IMR-90 (cell line): ENCODE results near the gene RAPGEF5. TPM values are rescaled to one million over a fixed set of nuclear protein-coding genes. Genes with fewer than 3 reads are reported as not detected.

Experiments
- ATAC-seq: fragments of 200-7000 bp; cut with Tn5 transposase; 2 replicates; pipeline ENCODE4 v1.9.1; 2020; ENCODE audit warnings: low read depth, mild to moderate bottlenecking, moderate library complexity
- BruUV-seq: library from RNA; stranded (reverse); fragments of 400-500 nt; replicated peaks from 2 replicates; lab custom pipeline; 2021; lab: Mats Ljungman, UMichigan
- CTCF ChIA-PET: fragments of 300-600 bp; formaldehyde crosslinking; extraction: SDS; loops from one replicate; lab custom pipeline; 2021; ENCODE audit warnings: antibody characterized with exemption; lab: Yijun Ruan, JAX
- POLR2A ChIA-PET: fragments of 300-600 bp; sonication (Branson Sonifier 250); formaldehyde crosslinking; loops from one replicate; lab custom pipeline; 2022; ENCODE audit warnings: antibody characterized with exemption; ENCODE audit not compliant: unreplicated experiment; lab: Charles Lee
- DNase-seq: peaks from one replicate; pipeline ENCODE4 v3.0.0; 2013
- H2AFZ ChIP-seq: replicated peaks from 2 replicates; pipeline ENCODE3; 2013; ENCODE audit warnings: low read length, mild to moderate bottlenecking; ENCODE audit not compliant: poor library complexity
- H2AK5ac ChIP-seq: 2 replicates; pipeline ENCODE4 v1.6.1; 2013; ENCODE audit warnings: low read depth, low read length, inconsistent platforms
- H2AK9ac ChIP-seq: replicated peaks from 2 replicates; pipeline ENCODE3; 2013; ENCODE audit warnings: mild to moderate bottlenecking, low read depth, low read length, moderate library complexity; ENCODE audit not compliant: poor library complexity
- H2BK120ac ChIP-seq: 2 replicates; pipeline ENCODE4 v1.6.1; 2013; ENCODE audit warnings: low read depth, low read length, inconsistent platforms
- H2BK15ac ChIP-seq: 3 replicates; pipeline ENCODE4 v1.6.1; 2013; ENCODE audit warnings: low read depth, low read length, inconsistent platforms
- H2BK20ac ChIP-seq: 2 replicates; pipeline ENCODE4 v1.6.1; 2013; ENCODE audit warnings: low read depth, mild to moderate bottlenecking, inconsistent platforms, low read length, moderate library complexity
- H2BK5ac ChIP-seq: 2 replicates; pipeline ENCODE4 v1.6.1; 2013; ENCODE audit warnings: mild to moderate bottlenecking, low read depth, low read length, inconsistent platforms; ENCODE audit not compliant: poor library complexity, severe bottlenecking
- H3K14ac ChIP-seq: replicated peaks from 2 replicates; pipeline ENCODE4 v1.6.1; 2013; ENCODE audit warnings: low read depth, low read length, inconsistent platforms
- H3K18ac ChIP-seq: 2 replicates; pipeline ENCODE4 v1.6.1; 2013; ENCODE audit warnings: low read depth, low read length, control low read depth
- H3K23ac ChIP-seq: 2 replicates; pipeline ENCODE4 v1.6.1; 2013; ENCODE audit warnings: low read depth, low read length, inconsistent platforms
- H3K27ac ChIP-seq: 2 replicates; pipeline ENCODE4 v1.5.1; 2013; ENCODE audit warnings: mild to moderate bottlenecking, control low read depth, low read length; ENCODE audit not compliant: insufficient read depth
- H3K27me3 ChIP-seq: 2 replicates; pipeline ENCODE4 v1.6.1; 2013; ENCODE audit warnings: low read length; ENCODE audit not compliant: control insufficient read depth, insufficient read depth
- H3K36me3 ChIP-seq: 2 replicates; pipeline ENCODE4 v1.6.1; 2013; ENCODE audit warnings: low read length, mixed read lengths; ENCODE audit not compliant: control insufficient read depth, insufficient read depth
- H3K4ac ChIP-seq: 2 replicates; pipeline ENCODE4 v1.6.1; 2013; ENCODE audit warnings: low read depth, low read length, inconsistent platforms
- H3K4me1 ChIP-seq: 2 replicates; pipeline ENCODE4 v1.6.1; 2013; ENCODE audit warnings: low read length, mixed read lengths; ENCODE audit not compliant: control insufficient read depth, insufficient read depth
- H3K4me2 ChIP-seq: 2 replicates; pipeline ENCODE4 v1.6.1; 2013; ENCODE audit warnings: low read depth, mild to moderate bottlenecking, control low read depth, low read length, moderate library complexity
- H3K4me3 ChIP-seq: 2 replicates; pipeline ENCODE4 v1.5.1; 2013; ENCODE audit warnings: low read depth, mild to moderate bottlenecking, control low read depth, low read length, moderate library complexity; ENCODE audit not compliant: insufficient read depth
- H3K56ac ChIP-seq: 2 replicates; pipeline ENCODE4 v1.6.1; 2013; ENCODE audit warnings: low read length, inconsistent platforms; ENCODE audit not compliant: insufficient read depth; ENCODE audit errors: extremely low read depth
- H3K79me1 ChIP-seq, 2 experiments: 2 replicates each; pipeline ENCODE4 v1.6.1; 2013; ENCODE audit warnings: low read length in 2 of 2, inconsistent platforms in 1 of 2, low read depth in 1 of 2
- H3K9ac ChIP-seq: 2 replicates; pipeline ENCODE4 v1.6.1; 2013; ENCODE audit warnings: low read depth, low read length, control low read depth
- H3K9me1 ChIP-seq: 2 replicates; pipeline ENCODE4 v1.6.1; 2013; ENCODE audit warnings: low read length, inconsistent platforms; ENCODE audit not compliant: insufficient read depth
- H3K9me3 ChIP-seq: 2 replicates; pipeline ENCODE4 v1.6.1; 2013; ENCODE audit warnings: low read length; ENCODE audit not compliant: control insufficient read depth, insufficient read depth
- H4K20me1 ChIP-seq: 2 replicates; pipeline ENCODE4 v1.6.1; 2013; ENCODE audit warnings: low read length, inconsistent platforms; ENCODE audit not compliant: insufficient read depth
- H4K5ac ChIP-seq: 2 replicates; pipeline ENCODE4 v1.6.1; 2013; ENCODE audit warnings: mild to moderate bottlenecking, low read depth, low read length, control low read depth
- H4K8ac ChIP-seq, 2 experiments: 2 replicates each; pipeline ENCODE4 v1.6.1; 2013; ENCODE audit warnings: low read depth in 2 of 2, low read length in 2 of 2, control low read depth in 1 of 2, inconsistent platforms in 1 of 2
- H4K91ac ChIP-seq: 2 replicates; pipeline ENCODE4 v1.6.1; 2013; ENCODE audit warnings: low read depth, low read length, inconsistent platforms; ENCODE audit not compliant: insufficient read depth
- BHLHE40 ChIP-seq: fragments of 150-350 bp; IDR thresholded peaks from 2 replicates; pipeline ENCODE4 v1.6.1; 2016; ENCODE audit warnings: mild to moderate bottlenecking, low read depth, low read length
- CEBPB ChIP-seq: IDR thresholded peaks from 2 replicates; pipeline ENCODE4 v1.6.1; 2012; ENCODE audit warnings: low read depth, low read length, improper control_type of control experiment
- CHD1 ChIP-seq: IDR thresholded peaks from 2 replicates; pipeline ENCODE4 v1.6.1; 2012; ENCODE audit warnings: low read depth, low read length, improper control_type of control experiment
- FOS ChIP-seq: fragments of 150-350 bp; IDR thresholded peaks from 2 replicates; pipeline ENCODE4 v1.6.1; 2016; ENCODE audit warnings: low read depth, low read length
- MAFK ChIP-seq: IDR thresholded peaks from 2 replicates; pipeline ENCODE4 v1.6.1; 2012; ENCODE audit warnings: low read depth, low read length, improper control_type of control experiment
- MAZ ChIP-seq: IDR thresholded peaks from 2 replicates; pipeline ENCODE4 v1.6.1; 2012; ENCODE audit warnings: low read depth, mild to moderate bottlenecking, low read length, improper control_type of control experiment, moderate library complexity, borderline replicate concordance
- MXI1 ChIP-seq: IDR thresholded peaks from 2 replicates; pipeline ENCODE4 v1.6.1; 2012; ENCODE audit warnings: low read depth, mild to moderate bottlenecking, low read length, moderate library complexity, borderline replicate concordance
- NFE2L2 ChIP-seq: fragments of 150-350 bp; IDR thresholded peaks from 2 replicates; pipeline ENCODE4 v1.6.1; 2016; ENCODE audit warnings: low read depth, mild to moderate bottlenecking, low read length
- POLR2A ChIP-seq: IDR thresholded peaks from 2 replicates; pipeline ENCODE4 v1.6.1; 2012; ENCODE audit warnings: mild to moderate bottlenecking, low read depth, low read length
- RCOR1 ChIP-seq: IDR thresholded peaks from 2 replicates; pipeline ENCODE4 v1.6.1; 2012; ENCODE audit warnings: mild to moderate bottlenecking, low read length, improper control_type of control experiment; ENCODE audit not compliant: insufficient replicate concordance
- RFX5 ChIP-seq: IDR thresholded peaks from 2 replicates; pipeline ENCODE4 v1.8.0; 2012; ENCODE audit warnings: low read depth, mild to moderate bottlenecking, low read length, moderate library complexity
- WGBS, 2 experiments: methylation state at CpG; one replicate each; pipeline versions ENCODE4 v1.1.5 to v1.1.7; 2013; ENCODE audit warnings: missing lambda C conversion rate in 2 of 2; ENCODE audit not compliant: insufficient read length in 1 of 2; ENCODE audit errors: extremely low coverage in 2 of 2; 5-methylcytosine and 5-hydroxymethylcytosine counted together
- dilution Hi-C: fragments of 300-500 bp; cut with HindIII; formaldehyde crosslinking; loops from one replicate; pipeline ENCODE4 v1.14.3; 2018; ENCODE audit warnings: low sequenced_read_pairs; ENCODE audit not compliant: unreplicated experiment
- in situ Hi-C: fragments of 300-500 bp; cut with MboI; formaldehyde crosslinking; loops from 3 replicates; pipeline ENCODE4 v1.14.3; 2019; ENCODE audit warnings: low sequenced_read_pairs, inconsistent platforms, mixed read lengths
- intact Hi-C: fragments of 100-400 bp; cut with micrococcal nuclease; formaldehyde crosslinking; loops from 2 replicates; pipeline ENCODE4 v1.10.0; 2022
- polyA plus RNA-seq, 3 experiments: library from polyadenylated mRNA; depleted of rRNA; stranded (reverse); fragments of >200 nt; gene quantifications; 2 replicates each; pipeline ENCODE4 v1.2.3, GENCODE V29; 2012; ENCODE audit warnings: low replicate concordance in 1 of 3
- total RNA-seq: library from RNA; depleted of rRNA; stranded (reverse); fragments of >200 nt; gene quantifications from 2 replicates; pipeline ENCODE4 v1.2.3, GENCODE V29; 2012
- TF ChIP-seq, protein P1 (sequence below): conservative IDR thresholded peaks from 2 replicates; pipeline ENCODE4 v1.5.1; 2012; ENCODE audit warnings: mild to moderate bottlenecking, low read depth, low read length, improper control_type of control experiment
- TF ChIP-seq, protein P2 (sequence below): fragments of 150-350 bp; IDR thresholded peaks from 2 replicates; pipeline ENCODE4 v1.6.1; 2016; ENCODE audit warnings: low read depth, mild to moderate bottlenecking, low read length, moderate library complexity, borderline replicate concordance
- TF ChIP-seq, protein P3 (sequence below): fragments of 150-350 bp; IDR thresholded peaks from 2 replicates; pipeline ENCODE4 v1.6.1; 2017; ENCODE audit warnings: mild to moderate bottlenecking, antibody characterized with exemption, low read length, low read depth

RAPGEF5 gene
- total and polyA plus RNA-seq, 2 of the 4 experiments (the other 2 are of a cell fraction): 0.05 to 0.18 TPM

DNA sequence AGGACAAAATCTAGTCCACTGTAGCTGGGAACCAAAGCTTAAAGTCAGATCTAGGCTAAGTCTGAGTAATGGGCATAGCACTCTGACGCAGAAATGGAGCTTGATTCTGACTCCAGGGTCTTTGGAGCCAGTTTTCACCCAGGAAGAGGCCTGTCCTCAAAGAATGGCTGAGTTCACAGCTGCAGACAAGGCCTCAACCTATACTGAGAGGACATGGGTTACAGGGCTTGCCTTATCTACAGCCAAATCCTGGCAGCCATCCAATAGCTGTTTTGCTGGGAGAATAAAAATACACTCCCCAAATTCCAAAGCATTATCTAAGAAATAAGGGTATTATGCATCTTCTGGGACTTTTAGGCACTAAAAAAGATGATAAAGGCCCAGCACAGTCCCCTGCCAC lies 154.8 kb downstream of the RAPGEF5 start:
- intact Hi-C loops (no loop called here), in situ Hi-C loops (no loop called here), dilution Hi-C loops (no loop called here)
- peaks cover 2% of the 10 kb centered on the region; the same call in 1 of the 2 replicates for H3K27me3 ChIP-seq
- H4K91ac ChIP-seq: no peak overlapping the region
- no peak overlapping the region for H3K9ac ChIP-seq
- H2AFZ ChIP-seq: no peak overlapping the region
- H4K8ac ChIP-seq: no peak overlapping the region
- no peaks in the 10 kb centered on the region for H4K20me1 ChIP-seq
- TF ChIP-seq MXI1: no peak
- no peak for TF ChIP-seq BHLHE40
- TF ChIP-seq, protein P1, sequence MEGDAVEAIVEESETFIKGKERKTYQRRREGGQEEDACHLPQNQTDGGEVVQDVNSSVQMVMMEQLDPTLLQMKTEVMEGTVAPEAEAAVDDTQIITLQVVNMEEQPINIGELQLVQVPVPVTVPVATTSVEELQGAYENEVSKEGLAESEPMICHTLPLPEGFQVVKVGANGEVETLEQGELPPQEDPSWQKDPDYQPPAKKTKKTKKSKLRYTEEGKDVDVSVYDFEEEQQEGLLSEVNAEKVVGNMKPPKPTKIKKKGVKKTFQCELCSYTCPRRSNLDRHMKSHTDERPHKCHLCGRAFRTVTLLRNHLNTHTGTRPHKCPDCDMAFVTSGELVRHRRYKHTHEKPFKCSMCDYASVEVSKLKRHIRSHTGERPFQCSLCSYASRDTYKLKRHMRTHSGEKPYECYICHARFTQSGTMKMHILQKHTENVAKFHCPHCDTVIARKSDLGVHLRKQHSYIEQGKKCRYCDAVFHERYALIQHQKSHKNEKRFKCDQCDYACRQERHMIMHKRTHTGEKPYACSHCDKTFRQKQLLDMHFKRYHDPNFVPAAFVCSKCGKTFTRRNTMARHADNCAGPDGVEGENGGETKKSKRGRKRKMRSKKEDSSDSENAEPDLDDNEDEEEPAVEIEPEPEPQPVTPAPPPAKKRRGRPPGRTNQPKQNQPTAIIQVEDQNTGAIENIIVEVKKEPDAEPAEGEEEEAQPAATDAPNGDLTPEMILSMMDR: no peak
- TF ChIP-seq RFX5: no peak
- no peak for TF ChIP-seq FOS
- TF ChIP-seq, protein P2, sequence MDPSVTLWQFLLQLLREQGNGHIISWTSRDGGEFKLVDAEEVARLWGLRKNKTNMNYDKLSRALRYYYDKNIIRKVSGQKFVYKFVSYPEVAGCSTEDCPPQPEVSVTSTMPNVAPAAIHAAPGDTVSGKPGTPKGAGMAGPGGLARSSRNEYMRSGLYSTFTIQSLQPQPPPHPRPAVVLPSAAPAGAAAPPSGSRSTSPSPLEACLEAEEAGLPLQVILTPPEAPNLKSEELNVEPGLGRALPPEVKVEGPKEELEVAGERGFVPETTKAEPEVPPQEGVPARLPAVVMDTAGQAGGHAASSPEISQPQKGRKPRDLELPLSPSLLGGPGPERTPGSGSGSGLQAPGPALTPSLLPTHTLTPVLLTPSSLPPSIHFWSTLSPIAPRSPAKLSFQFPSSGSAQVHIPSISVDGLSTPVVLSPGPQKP: no peak
- TF ChIP-seq MAZ: no peak
- no peak for TF ChIP-seq CHD1
- no peak for TF ChIP-seq NFE2L2
- no peak for TF ChIP-seq RCOR1
- no peak for TF ChIP-seq CEBPB
- no peak for TF ChIP-seq POLR2A
- no peak for TF ChIP-seq MAFK
- TF ChIP-seq, protein P3, sequence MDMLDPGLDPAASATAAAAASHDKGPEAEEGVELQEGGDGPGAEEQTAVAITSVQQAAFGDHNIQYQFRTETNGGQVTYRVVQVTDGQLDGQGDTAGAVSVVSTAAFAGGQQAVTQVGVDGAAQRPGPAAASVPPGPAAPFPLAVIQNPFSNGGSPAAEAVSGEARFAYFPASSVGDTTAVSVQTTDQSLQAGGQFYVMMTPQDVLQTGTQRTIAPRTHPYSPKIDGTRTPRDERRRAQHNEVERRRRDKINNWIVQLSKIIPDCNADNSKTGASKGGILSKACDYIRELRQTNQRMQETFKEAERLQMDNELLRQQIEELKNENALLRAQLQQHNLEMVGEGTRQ: no peak
- no peak overlapping the region for H3K14ac ChIP-seq
- H3K4me2 ChIP-seq: no peak overlapping the region
- no peak overlapping the region for H2BK5ac ChIP-seq
- no peak overlapping the region for H3K4me3 ChIP-seq
- BruUV-seq: no TSS peak
- no peaks in the 10 kb centered on the region for H3K36me3 ChIP-seq
- H3K4me1 ChIP-seq: no peaks in the 10 kb centered on the region
- POLR2A ChIA-PET: no interaction called here
- ATAC-seq (no peak), DNase-seq (no peak)
- no peak overlapping the region for H3K4ac ChIP-seq
- no peak overlapping the region for H2AK9ac ChIP-seq
- H2BK120ac ChIP-seq: no peak overlapping the region
- no peaks in the 10 kb centered on the region for H3K9me1 ChIP-seq
- H3K56ac ChIP-seq: no peak overlapping the region
- H2BK20ac ChIP-seq: no peak overlapping the region
- no peak overlapping the region for H3K23ac ChIP-seq
- no peak overlapping the region for H3K18ac ChIP-seq
- H4K5ac ChIP-seq: no peak overlapping the region
- CTCF ChIA-PET: no interaction called here
- H3K9me3 ChIP-seq: no peaks in the 10 kb centered on the region
- H2AK5ac ChIP-seq: no peak overlapping the region
- no peak overlapping the region for H3K27ac ChIP-seq
- WGBS, 2 experiments: 40% methylated on average over 1 of the region's 1 CpG; no CpG with 5 or more reads in 1 of the 2 experiments
- no peaks in the 10 kb centered on the region for H3K79me1 ChIP-seq
- H2BK15ac ChIP-seq: no peak overlapping the region
